Thyroid gland (tissue), 4 donors: ENCODE measurements around the gene ZNF385B. TPM values are rescaled to one million over a fixed set of nuclear protein-coding genes. Genes with fewer than 3 reads are reported as not detected.

Experiments used
- DNase-seq, 2 donors: peaks; one replicate each; pipeline ENCODE4 v3.0.0-alpha.2; 2019
- H3K27ac ChIP-seq, 3 donors: fragments of 200-600 bp; sonication (generic); 1 replicate in 2 of 3; 2 replicates in 1 of 3; pipeline ENCODE4 v1.5.1; 2016 to 2019; ENCODE audit warnings: mild to moderate bottlenecking in 1 of 3, moderate library complexity in 1 of 3
- H3K27me3 ChIP-seq: fragments of 200-600 bp; sonication (generic); one replicate; pipeline ENCODE4 v1.5.1; 2019
- H3K36me3 ChIP-seq, 2 donors: fragments of 200-600 bp; sonication (generic); one replicate each; pipeline ENCODE4 v1.5.1; 2016 to 2019
- H3K4me1 ChIP-seq, 2 donors: fragments of 200-600 bp; sonication (generic); one replicate each; pipeline ENCODE4 v1.5.1; 2017 to 2019
- H3K4me3 ChIP-seq, 3 donors: fragments of 200-600 bp; sonication (generic); replicated peaks in 1 of 3; 1 replicate in 2 of 3; 2 replicates in 1 of 3; pipeline ENCODE4 v1.5.1; 2016; ENCODE audit warnings: mild to moderate bottlenecking in 1 of 3
- H3K9me3 ChIP-seq: fragments of 200-600 bp; sonication (generic); one replicate; pipeline ENCODE4 v1.5.1; 2017
- POLR2A ChIP-seq, 2 donors: fragments of 450-650 bp; IDR thresholded peaks; one replicate each; pipeline ENCODE4 v1.6.1; 2017; ENCODE audit warnings: antibody characterized with exemption in 2 of 2, mild to moderate bottlenecking in 2 of 2, moderate library complexity in 1 of 2
- WGBS, 2 donors: methylation state at CpG; one replicate each; pipeline ENCODE4 v1.1.5; 2017; 5-methylcytosine and 5-hydroxymethylcytosine counted together
- intact Hi-C: fragments of 100-400 bp; cut with DNase I; formaldehyde crosslinking; loops from one replicate; pipeline ENCODE4 v1.15.1; 2023
- total RNA-seq, 4 donors: library from RNA; depleted of rRNA; stranded (reverse); fragments of >200 nt; gene quantifications; one replicate each; pipeline ENCODE4 v1.2.3, GENCODE V29; 2016
- TF ChIP-seq, protein P1 (sequence below), 6 experiments: fragments of 200-600 bp in 3 of 6; fragments of 450-650 bp in 3 of 6; sonication (generic) in 3 of 6; IDR thresholded peaks; one replicate each; pipeline ENCODE4 v1.5.1; 2016 to 2019; ENCODE audit warnings: antibody characterized with exemption in 6 of 6, mild to moderate bottlenecking in 2 of 6, inconsistent platforms in 1 of 6, moderate library complexity in 1 of 6

The ZNF385B gene
- total RNA-seq, 4 donors from 2014 or later = 1.3 to 2.8 (median 1.8) TPM

DNA sequence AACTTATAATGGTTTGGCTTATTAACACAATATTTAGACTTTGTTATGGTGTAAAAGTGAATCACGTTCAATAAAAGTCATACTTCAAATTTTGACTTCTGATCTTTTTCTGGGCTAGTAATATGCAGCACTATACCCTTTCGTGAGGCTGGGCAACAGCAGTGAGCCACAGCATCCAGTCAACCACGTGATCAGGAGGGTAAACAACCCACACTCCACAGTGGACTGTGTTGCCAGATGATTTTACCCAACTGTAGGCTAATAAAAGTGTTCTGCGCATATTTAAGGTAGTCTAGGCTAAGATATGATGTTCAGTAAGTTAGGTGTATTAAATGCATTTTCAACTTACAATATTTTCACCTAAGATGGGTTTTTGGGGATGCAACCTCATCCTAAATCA, 148.6 kb downstream of the ZNF385B start:
- 82 to 87% methylated on average over 4 of the region's 4 CpGs for WGBS, 2 donors
- Histone ChIP-seq H3K9me3 (no peaks in the 10 kb centered on the region), H3K27me3 (no peaks in the 10 kb centered on the region), H3K36me3 (no peaks in the 10 kb centered on the region), H3K27ac (no peak overlapping the region), H3K4me3 (no peak overlapping the region), H3K4me1 (no peaks in the 10 kb centered on the region)
- TF ChIP-seq POLR2A (IDR thresholded peaks at IDR 0.05) = no peak
- TF ChIP-seq, protein P1, sequence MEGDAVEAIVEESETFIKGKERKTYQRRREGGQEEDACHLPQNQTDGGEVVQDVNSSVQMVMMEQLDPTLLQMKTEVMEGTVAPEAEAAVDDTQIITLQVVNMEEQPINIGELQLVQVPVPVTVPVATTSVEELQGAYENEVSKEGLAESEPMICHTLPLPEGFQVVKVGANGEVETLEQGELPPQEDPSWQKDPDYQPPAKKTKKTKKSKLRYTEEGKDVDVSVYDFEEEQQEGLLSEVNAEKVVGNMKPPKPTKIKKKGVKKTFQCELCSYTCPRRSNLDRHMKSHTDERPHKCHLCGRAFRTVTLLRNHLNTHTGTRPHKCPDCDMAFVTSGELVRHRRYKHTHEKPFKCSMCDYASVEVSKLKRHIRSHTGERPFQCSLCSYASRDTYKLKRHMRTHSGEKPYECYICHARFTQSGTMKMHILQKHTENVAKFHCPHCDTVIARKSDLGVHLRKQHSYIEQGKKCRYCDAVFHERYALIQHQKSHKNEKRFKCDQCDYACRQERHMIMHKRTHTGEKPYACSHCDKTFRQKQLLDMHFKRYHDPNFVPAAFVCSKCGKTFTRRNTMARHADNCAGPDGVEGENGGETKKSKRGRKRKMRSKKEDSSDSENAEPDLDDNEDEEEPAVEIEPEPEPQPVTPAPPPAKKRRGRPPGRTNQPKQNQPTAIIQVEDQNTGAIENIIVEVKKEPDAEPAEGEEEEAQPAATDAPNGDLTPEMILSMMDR (IDR thresholded peaks at IDR 0.05) = no peak
- DNase-seq = no peak
- intact Hi-C loops = no loop called here

DNA sequence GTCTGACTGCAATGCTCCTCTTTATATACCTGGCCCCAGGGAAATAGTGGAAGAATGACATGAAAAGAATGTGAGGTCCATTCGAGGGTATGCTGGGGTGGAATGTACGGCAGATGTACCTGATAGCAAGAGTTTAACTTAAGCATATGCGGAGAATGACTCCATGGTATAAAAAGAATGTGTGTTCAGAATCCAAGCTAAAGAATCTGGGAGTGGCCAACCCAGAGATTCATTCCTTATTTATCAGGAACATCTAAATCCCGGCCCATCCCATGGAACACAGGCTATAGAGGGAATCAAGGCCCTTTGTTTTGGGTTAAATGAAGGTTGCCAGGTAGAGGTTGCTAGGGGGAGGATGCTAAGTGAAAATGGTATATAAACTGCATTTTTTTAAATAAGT, 150.0 kb downstream of the ZNF385B start:
- TF ChIP-seq POLR2A (IDR thresholded peaks at IDR 0.05) = no peak
- TF ChIP-seq, protein P1 (IDR thresholded peaks at IDR 0.05) = no peak
- DNase-seq = no peak
- H3K4me3 ChIP-seq = no peak overlapping the region
- no peaks in the 10 kb centered on the region for H3K36me3 ChIP-seq
- intact Hi-C loops = no loop called here
- 84 to 89% methylated on average over 4 of the region's 4 CpGs for WGBS, 2 donors
- no peaks in the 10 kb centered on the region for H3K4me1 ChIP-seq
- H3K9me3 ChIP-seq = no peaks in the 10 kb centered on the region
- H3K27me3 ChIP-seq = no peaks in the 10 kb centered on the region
- H3K27ac ChIP-seq = no peak overlapping the region

DNA sequence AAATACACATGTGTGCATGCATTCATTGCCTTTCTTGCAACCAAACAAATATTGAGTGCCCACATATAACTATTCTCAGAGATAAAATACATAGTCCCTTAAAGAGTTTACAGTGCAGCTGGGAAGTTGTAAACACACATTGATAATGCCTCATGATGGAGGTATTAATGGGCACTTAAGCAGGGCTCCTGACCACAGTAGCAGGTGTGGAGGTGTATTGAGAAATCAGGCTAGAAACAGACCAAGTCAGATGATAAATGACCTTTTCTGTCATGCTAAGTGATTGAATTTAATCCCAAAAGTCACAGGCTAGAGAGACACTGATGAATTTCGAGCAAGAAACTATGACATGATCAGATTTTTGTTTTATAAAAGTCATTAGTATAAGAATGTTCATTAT, 157.7 kb downstream of the ZNF385B start:
- TF ChIP-seq POLR2A (IDR thresholded peaks at IDR 0.05) = no peak
- TF ChIP-seq, protein P1 (IDR thresholded peaks at IDR 0.05) = no peak
- intact Hi-C loops = no loop called here
- 60 to 68% methylated on average over 1 of the region's 1 CpG for WGBS, 2 donors
- H3K27me3 ChIP-seq = no peaks in the 10 kb centered on the region
- no peak for DNase-seq
- no peaks in the 10 kb centered on the region for H3K9me3 ChIP-seq
- no peak overlapping the region for H3K4me3 ChIP-seq
- no peaks in the 10 kb centered on the region for H3K36me3 ChIP-seq
- no peak overlapping the region for H3K27ac ChIP-seq
- no peaks in the 10 kb centered on the region for H3K4me1 ChIP-seq

DNA sequence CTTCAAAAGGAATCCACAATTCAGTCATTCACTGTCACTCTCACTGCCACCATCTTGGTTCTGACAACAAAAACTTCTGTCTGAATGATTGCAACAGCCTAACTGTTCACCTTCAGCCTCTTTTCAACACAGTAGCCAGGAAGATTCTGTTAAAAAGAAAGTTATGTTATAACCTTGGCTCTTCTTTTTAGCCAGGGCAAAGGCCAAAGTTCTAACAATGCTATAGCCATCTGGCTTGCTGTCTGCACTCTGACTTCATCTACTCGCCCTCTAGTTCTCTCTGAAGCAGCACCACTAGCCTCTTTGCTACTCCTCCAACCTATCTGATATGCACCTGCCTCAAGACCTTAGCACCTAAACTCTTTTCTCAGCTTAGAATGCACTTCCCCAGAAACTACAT, 158.5 kb downstream of the ZNF385B start:
- Histone ChIP-seq H3K4me3 (no peak overlapping the region), H3K4me1 (no peaks in the 10 kb centered on the region), H3K9me3 (no peaks in the 10 kb centered on the region), H3K27ac (no peak overlapping the region), H3K36me3 (no peaks in the 10 kb centered on the region), H3K27me3 (no peaks in the 10 kb centered on the region)
- TF ChIP-seq, protein P1 (IDR thresholded peaks at IDR 0.05) = no peak
- intact Hi-C loops = no loop called here
- DNase-seq = no peak
- 84% methylated on average over 1 of the region's 1 CpG for WGBS, 2 donors

DNA sequence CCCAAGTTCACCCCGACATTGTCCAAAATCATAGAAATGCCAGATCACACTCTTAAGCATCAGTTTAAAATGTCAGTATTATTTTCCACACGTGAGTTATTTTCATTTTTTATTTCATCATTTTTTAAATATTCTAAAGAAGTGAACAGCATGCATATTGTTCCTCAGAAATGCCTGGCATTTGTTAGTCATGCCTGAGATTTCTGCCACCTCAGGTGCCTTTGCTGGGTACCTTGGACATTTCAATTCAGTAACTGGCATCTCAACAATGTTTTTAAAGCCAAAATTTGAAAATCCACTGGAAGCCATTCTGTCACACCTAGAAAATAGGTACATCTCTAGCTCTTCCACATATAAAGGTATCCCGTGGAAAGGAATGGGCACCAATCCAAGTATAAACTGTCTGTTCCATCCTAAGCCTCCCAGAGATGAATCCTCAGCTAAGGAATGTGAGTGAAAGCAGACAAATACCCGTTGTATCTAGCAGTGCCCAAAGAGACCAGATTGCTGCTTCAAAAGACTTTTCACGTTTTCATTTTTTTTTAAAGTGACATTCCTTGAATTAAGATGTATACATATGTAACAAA, 159.8 kb downstream of the ZNF385B start:
- H3K9me3 ChIP-seq = no peaks in the 10 kb centered on the region
- no peak for TF ChIP-seq POLR2A (IDR thresholded peaks at IDR 0.05)
- TF ChIP-seq, protein P1 (IDR thresholded peaks at IDR 0.05) = no peak
- intact Hi-C loops = no loop called here
- no peaks in the 10 kb centered on the region for H3K36me3 ChIP-seq
- no peaks in the 10 kb centered on the region for H3K4me1 ChIP-seq
- no peak overlapping the region for H3K4me3 ChIP-seq
- no peaks in the 10 kb centered on the region for H3K27me3 ChIP-seq
- no peak overlapping the region for H3K27ac ChIP-seq
- no peak for DNase-seq
- WGBS, 2 donors = 65 to 67% methylated on average over 5 of the region's 5 CpGs
